ENCODE results near the gene SEMA6A. TPM values are rescaled to one million over a fixed set of nuclear protein-coding genes. Genes with fewer than 3 reads are reported as not detected.
"Not testable (repeated sequence)": the region's sequence is repeated elsewhere in the genome, so short reads cannot be mapped to it uniquely, and the experiment has no call there.

SEMA6A gene
- total RNA-seq, 1 donor from 2014 or later: 89.9 TPM

- no peak overlapping the region for H3K27ac Mint-ChIP-seq
- H3K9me3 Mint-ChIP-seq (ENCODE audit: low read depth): peaks cover 4% of the 10 kb centered on the region
- no peaks in the 10 kb centered on the region for H3K27me3 Mint-ChIP-seq
- peaks cover 54% of the 10 kb centered on the region for H3K4me1 Mint-ChIP-seq (ENCODE audit: low read depth)
- no peak for TF ChIP-seq CTCF (IDR thresholded peaks at IDR 0.05; ENCODE audit: unreplicated experiment)
- H3K36me3 Mint-ChIP-seq (ENCODE audit: insufficient read depth): peaks cover 12% of the 10 kb centered on the region
- no peak overlapping the region for H3K4me3 Mint-ChIP-seq (ENCODE audit: low read depth)
- DNase-seq (ENCODE audit: low spot score, unreplicated experiment): no peak
These were observed 24.5 kb downstream of the SEMA6A start for GRCh38 chr5:116550082-116550481.

GRCh38 chr5:116546743-116547124, 27.9 kb downstream of the SEMA6A start:
- Mint-ChIP-seq H3K36me3 (ENCODE audit: insufficient read depth) (peaks cover 17% of the 10 kb centered on the region), H3K27ac (peak overlapping the region; percentile 87), H3K9me3 (ENCODE audit: low read depth) (peaks cover 8% of the 10 kb centered on the region), H3K27me3 (no peaks in the 10 kb centered on the region), H3K4me3 (ENCODE audit: low read depth) (peak overlapping the region; percentile 21), H3K4me1 (ENCODE audit: low read depth) (peaks cover 60% of the 10 kb centered on the region)
- no peak for DNase-seq (ENCODE audit: low spot score, unreplicated experiment)
- no peak for TF ChIP-seq CTCF (IDR thresholded peaks at IDR 0.05; ENCODE audit: unreplicated experiment)

- H3K9me3 Mint-ChIP-seq (ENCODE audit: low read depth): peaks cover 8% of the 10 kb centered on the region
These were observed 28.4 kb downstream of the SEMA6A start for GRCh38 chr5:116546033-116546742.

GRCh38 chr5:116545465-116545864, 29.2 kb downstream of the SEMA6A start:
- H3K27me3 Mint-ChIP-seq; H3K9me3 Mint-ChIP-seq (ENCODE audit: low read depth); H3K4me3 Mint-ChIP-seq (ENCODE audit: low read depth); H3K27ac Mint-ChIP-seq; DNase-seq (ENCODE audit: low spot score, unreplicated experiment): not testable (repeated sequence)
- H3K36me3 Mint-ChIP-seq (ENCODE audit: insufficient read depth): peaks cover 17% of the 10 kb centered on the region
- peaks cover 57% of the 10 kb centered on the region for H3K4me1 Mint-ChIP-seq (ENCODE audit: low read depth)

More at GRCh38 chr5:116546033-116546742, 28.4 kb downstream of the SEMA6A start:
- peaks cover 17% of the 10 kb centered on the region for H3K36me3 Mint-ChIP-seq (ENCODE audit: insufficient read depth)
- no peak for DNase-seq (ENCODE audit: low spot score, unreplicated experiment)
- H3K4me3 Mint-ChIP-seq (ENCODE audit: low read depth): peak overlapping the region; percentile 21
- no peak for TF ChIP-seq CTCF (IDR thresholded peaks at IDR 0.05; ENCODE audit: unreplicated experiment)
- no peaks in the 10 kb centered on the region for H3K27me3 Mint-ChIP-seq
- peak overlapping the region; percentile 87 for H3K27ac Mint-ChIP-seq
- peaks cover 55% of the 10 kb centered on the region for H3K4me1 Mint-ChIP-seq (ENCODE audit: low read depth)

GRCh38 chr5:116544531-116545241, 29.9 kb downstream of the SEMA6A start:
- H3K27ac Mint-ChIP-seq: peak overlapping the region; percentile 90
- no peak for DNase-seq (ENCODE audit: low spot score, unreplicated experiment)
- H3K4me3 Mint-ChIP-seq (ENCODE audit: low read depth): peak overlapping the region; percentile 25
- no peak for TF ChIP-seq CTCF (IDR thresholded peaks at IDR 0.05; ENCODE audit: unreplicated experiment)
- no peaks in the 10 kb centered on the region for H3K27me3 Mint-ChIP-seq
- peaks cover 8% of the 10 kb centered on the region for H3K9me3 Mint-ChIP-seq (ENCODE audit: low read depth)
- peaks cover 17% of the 10 kb centered on the region for H3K36me3 Mint-ChIP-seq (ENCODE audit: insufficient read depth)
- peaks cover 60% of the 10 kb centered on the region for H3K4me1 Mint-ChIP-seq (ENCODE audit: low read depth)

Data from progenitor cell of endocrine pancreas (in vitro differentiated cells).